ENCODE measurements around the gene PLEKHG5.

DNA sequence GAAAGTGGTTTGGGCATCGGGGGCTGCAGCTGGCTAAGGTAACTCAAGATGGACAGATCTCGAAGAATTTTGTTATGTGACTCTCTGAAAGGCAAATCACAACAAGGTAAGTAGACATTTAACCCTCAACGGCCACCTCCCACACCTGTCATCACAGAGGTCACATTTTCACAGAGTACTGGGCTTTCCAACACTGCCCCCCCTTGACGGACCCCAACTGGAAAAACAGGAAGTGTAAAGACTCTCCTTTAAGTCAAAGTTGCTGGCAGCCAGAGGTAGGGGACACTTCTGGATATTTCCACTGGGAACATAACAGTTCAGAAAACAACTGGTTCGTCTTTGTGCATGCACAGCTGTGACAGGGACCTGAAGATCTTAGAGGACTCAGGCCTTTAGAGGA is 40.5 kb upstream of the PLEKHG5 start:
- TF ChIP-seq REST (IDR thresholded peaks at IDR 0.05) (no peak), FOXA1 (IDR thresholded peaks at IDR 0.05) (no peak), ATF3 (IDR thresholded peaks at IDR 0.05) (no peak)
- TF ChIP-seq, protein P1, sequence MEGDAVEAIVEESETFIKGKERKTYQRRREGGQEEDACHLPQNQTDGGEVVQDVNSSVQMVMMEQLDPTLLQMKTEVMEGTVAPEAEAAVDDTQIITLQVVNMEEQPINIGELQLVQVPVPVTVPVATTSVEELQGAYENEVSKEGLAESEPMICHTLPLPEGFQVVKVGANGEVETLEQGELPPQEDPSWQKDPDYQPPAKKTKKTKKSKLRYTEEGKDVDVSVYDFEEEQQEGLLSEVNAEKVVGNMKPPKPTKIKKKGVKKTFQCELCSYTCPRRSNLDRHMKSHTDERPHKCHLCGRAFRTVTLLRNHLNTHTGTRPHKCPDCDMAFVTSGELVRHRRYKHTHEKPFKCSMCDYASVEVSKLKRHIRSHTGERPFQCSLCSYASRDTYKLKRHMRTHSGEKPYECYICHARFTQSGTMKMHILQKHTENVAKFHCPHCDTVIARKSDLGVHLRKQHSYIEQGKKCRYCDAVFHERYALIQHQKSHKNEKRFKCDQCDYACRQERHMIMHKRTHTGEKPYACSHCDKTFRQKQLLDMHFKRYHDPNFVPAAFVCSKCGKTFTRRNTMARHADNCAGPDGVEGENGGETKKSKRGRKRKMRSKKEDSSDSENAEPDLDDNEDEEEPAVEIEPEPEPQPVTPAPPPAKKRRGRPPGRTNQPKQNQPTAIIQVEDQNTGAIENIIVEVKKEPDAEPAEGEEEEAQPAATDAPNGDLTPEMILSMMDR (IDR thresholded peaks at IDR 0.05; ENCODE audit: low read depth, low read length, missing input control), result no peak
